ENCODE data around the gene FBXL20.
A peak's percentile ranks its signal among the peaks of the same experiment; 100 is the strongest.

The FBXL20 gene

DNA sequence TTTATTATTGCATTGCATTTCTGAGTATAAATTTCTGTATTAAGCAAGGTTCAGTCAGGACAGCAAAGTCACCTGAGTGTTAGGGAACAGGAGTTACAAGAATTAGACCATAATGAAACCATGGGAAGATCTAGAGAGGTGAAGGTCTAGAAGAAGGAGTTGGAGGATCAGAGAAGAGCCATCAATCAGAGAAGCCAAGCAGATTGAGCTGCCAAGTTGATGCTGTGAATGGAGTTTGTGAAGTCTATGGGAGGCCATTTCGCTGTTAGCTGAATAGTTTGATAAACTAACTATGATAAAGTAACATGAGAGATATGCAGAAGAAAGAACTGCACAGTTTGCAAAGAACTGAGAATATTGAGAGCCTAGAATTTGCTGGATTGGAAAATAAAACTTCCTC is 40.4 kb downstream of the FBXL20 start:
- no peak overlapping the region for H3K4me3 ChIP-seq (ENCODE audit: low read length)
- TF ChIP-seq, protein P1, sequence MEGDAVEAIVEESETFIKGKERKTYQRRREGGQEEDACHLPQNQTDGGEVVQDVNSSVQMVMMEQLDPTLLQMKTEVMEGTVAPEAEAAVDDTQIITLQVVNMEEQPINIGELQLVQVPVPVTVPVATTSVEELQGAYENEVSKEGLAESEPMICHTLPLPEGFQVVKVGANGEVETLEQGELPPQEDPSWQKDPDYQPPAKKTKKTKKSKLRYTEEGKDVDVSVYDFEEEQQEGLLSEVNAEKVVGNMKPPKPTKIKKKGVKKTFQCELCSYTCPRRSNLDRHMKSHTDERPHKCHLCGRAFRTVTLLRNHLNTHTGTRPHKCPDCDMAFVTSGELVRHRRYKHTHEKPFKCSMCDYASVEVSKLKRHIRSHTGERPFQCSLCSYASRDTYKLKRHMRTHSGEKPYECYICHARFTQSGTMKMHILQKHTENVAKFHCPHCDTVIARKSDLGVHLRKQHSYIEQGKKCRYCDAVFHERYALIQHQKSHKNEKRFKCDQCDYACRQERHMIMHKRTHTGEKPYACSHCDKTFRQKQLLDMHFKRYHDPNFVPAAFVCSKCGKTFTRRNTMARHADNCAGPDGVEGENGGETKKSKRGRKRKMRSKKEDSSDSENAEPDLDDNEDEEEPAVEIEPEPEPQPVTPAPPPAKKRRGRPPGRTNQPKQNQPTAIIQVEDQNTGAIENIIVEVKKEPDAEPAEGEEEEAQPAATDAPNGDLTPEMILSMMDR (IDR thresholded peaks at IDR 0.05; ENCODE audit: insufficient read depth, low read depth, low read length, missing control alignments), result no peak
- DNase-seq (ENCODE audit: low read depth), result no peak

DNA sequence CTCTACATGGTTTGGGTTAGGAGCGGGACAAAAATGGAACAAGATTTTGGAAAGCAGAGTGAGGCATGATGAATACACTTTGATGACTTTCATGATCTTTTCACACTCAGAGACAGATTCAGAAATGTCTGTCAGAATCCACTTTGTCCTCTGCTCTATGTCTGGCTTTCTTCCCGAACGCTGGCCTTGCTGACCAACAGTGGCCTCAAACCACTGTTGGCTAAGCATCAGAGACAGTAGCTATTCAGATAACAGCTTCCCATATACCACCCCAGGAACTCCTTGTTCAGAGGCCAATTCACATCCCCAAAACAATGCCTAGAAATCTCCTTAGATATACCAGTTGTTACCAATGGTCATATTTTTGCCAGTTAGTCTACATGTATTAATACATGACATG is 40.9 kb downstream of the FBXL20 start:
- no peak overlapping the region for H3K4me3 ChIP-seq (ENCODE audit: low read length)
- DNase-seq (ENCODE audit: low read depth), result no peak
- TF ChIP-seq, protein P1 (IDR thresholded peaks at IDR 0.05; ENCODE audit: insufficient read depth, low read depth, low read length, missing control alignments), result no peak

GRCh38 chr17:39359994-39360393 is 41.4 kb downstream of the FBXL20 start:
- H3K4me3 ChIP-seq (ENCODE audit: low read length), result no peak overlapping the region
- TF ChIP-seq, protein P1 (IDR thresholded peaks at IDR 0.05; ENCODE audit: insufficient read depth, low read depth, low read length, missing control alignments), result no peak
- no peak for DNase-seq (ENCODE audit: low read depth)

GRCh38 chr17:39357986-39358385 is 43.4 kb downstream of the FBXL20 start:
- H3K4me3 ChIP-seq (ENCODE audit: low read length), result no peak overlapping the region
- no peak for DNase-seq (ENCODE audit: low read depth)
- TF ChIP-seq, protein P1 (IDR thresholded peaks at IDR 0.05; ENCODE audit: insufficient read depth, low read depth, low read length, missing control alignments), result no peak

- peak; percentile 22 for DNase-seq (ENCODE audit: low read depth)
- H3K4me3 ChIP-seq (ENCODE audit: low read length), result no peak overlapping the region
- TF ChIP-seq, protein P1 (IDR thresholded peaks at IDR 0.05; ENCODE audit: insufficient read depth, low read depth, low read length, missing control alignments), result no peak
Observed at GRCh38 chr17:39357488-39357887, 43.9 kb downstream of the FBXL20 start.

DNA sequence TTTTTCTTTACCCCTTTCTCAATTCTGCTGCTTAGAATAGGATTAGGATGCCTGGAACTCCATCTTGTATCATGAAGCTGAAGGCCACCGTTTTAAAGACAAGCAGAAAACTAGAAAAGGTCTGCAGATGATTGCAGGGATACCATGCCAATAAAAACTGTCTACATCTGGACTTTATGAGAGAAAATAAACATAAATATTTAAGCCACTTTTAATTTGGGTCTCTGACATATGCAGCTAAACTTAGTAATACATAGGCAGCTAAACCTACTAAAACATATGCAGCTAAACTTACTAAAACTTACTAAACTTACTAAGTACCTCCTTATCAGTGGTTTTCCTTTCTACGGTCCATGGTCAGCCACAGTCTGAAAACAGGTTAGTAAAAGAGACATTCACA is 48.4 kb downstream of the FBXL20 start:
- no peak for DNase-seq (ENCODE audit: low read depth)
- H3K4me3 ChIP-seq (ENCODE audit: low read length), result no peak overlapping the region
- TF ChIP-seq, protein P1 (IDR thresholded peaks at IDR 0.05; ENCODE audit: insufficient read depth, low read depth, low read length, missing control alignments), result no peak

- no peak for DNase-seq (ENCODE audit: low read depth)
- TF ChIP-seq, protein P1 (IDR thresholded peaks at IDR 0.05; ENCODE audit: insufficient read depth, low read depth, low read length, missing control alignments), result no peak
- no peak overlapping the region for H3K4me3 ChIP-seq (ENCODE audit: low read length)
Observed at GRCh38 chr17:39352511-39352910, 48.9 kb downstream of the FBXL20 start.

Data from epithelial cell of esophagus (primary cell).